GM12875 (cell line): ENCODE data around the gene RARS2.
"Not testable (repeated sequence)": the region's sequence is repeated elsewhere in the genome, so short reads cannot be mapped to it uniquely, and the experiment has no call there.

Experiments used
- H3K4me3 ChIP-seq: one replicate; pipeline ENCODE4 v1.5.1; 2011; ENCODE audit warnings: low read depth, low read length, control low read depth
- CTCF ChIP-seq: IDR thresholded peaks from 2 replicates; pipeline ENCODE4 v1.5.1; 2011; ENCODE audit warnings: low read depth, mild to moderate bottlenecking, control low read depth, inconsistent platforms, low read length, moderate library complexity, borderline replicate concordance; ENCODE audit not compliant: insufficient read depth

RARS2 gene

GRCh38 chr6:87628881-87629280 is 39.1 kb upstream of the RARS2 start:
- no peak for TF ChIP-seq CTCF
- H3K4me3 ChIP-seq, result no peak overlapping the region

GRCh38 chr6:87628424-87628823 is 38.6 kb upstream of the RARS2 start:
- TF ChIP-seq CTCF, result no peak
- no peak overlapping the region for H3K4me3 ChIP-seq

- no peak overlapping the region for H3K4me3 ChIP-seq
- TF ChIP-seq CTCF, result no peak
Observed at GRCh38 chr6:87623248-87623647, 33.5 kb upstream of the RARS2 start.

GRCh38 chr6:87618531-87618930 is 28.7 kb upstream of the RARS2 start:
- H3K4me3 ChIP-seq, result no peak overlapping the region
- TF ChIP-seq CTCF, result no peak

GRCh38 chr6:87617405-87617804 is 27.6 kb upstream of the RARS2 start:
- TF ChIP-seq CTCF, result no peak
- H3K4me3 ChIP-seq, result no peak overlapping the region

GRCh38 chr6:87613018-87613417 is 23.2 kb upstream of the RARS2 start:
- H3K4me3 ChIP-seq, result not testable (repeated sequence)

GRCh38 chr6:87608802-87609201 is 19.0 kb upstream of the RARS2 start:
- no peak overlapping the region for H3K4me3 ChIP-seq
- TF ChIP-seq CTCF, result no peak

- TF ChIP-seq CTCF, result no peak
- no peak overlapping the region for H3K4me3 ChIP-seq
Observed at GRCh38 chr6:87606199-87606598, 16.4 kb upstream of the RARS2 start.
